ENCODE results near the gene IL1R2. TPM values are rescaled to one million over a fixed set of nuclear protein-coding genes. Genes with fewer than 3 reads are reported as not detected.
A peak's percentile ranks its signal among the peaks of the same experiment; 100 is the strongest.

IL1R2 gene
- total and polyA plus RNA-seq, 9 of the 15 experiments (the other 6 are each of a cell fraction or from before 2014, with no cell fraction given): 0.13 TPM; not detected in 8

GRCh38 chr2:102020596-102021170, 28.9 kb downstream of the IL1R2 start (continued):
- TF ChIP-seq HNRNPUL1 (IDR thresholded peaks at IDR 0.05; ENCODE audit: low read length) (no peak), HSF4 (CRISPR knock-in tag; IDR thresholded peaks at IDR 0.05; ENCODE audit: borderline replicate concordance) (no peak), ZNF695 (CRISPR knock-in tag; IDR thresholded peaks at IDR 0.05) (no peak), JUND (IDR thresholded peaks at IDR 0.05; ENCODE audit: borderline replicate concordance, low read depth, low read length) (0 out of 2 replicates have a peak, but pooled peaks have one; percentile 35), JUND (tag; IDR thresholded peaks at IDR 0.05; ENCODE audit: borderline replicate concordance, low read depth, low read length) (no peak; the same call in 2 of the 3 replicates), ZBTB26 (CRISPR knock-in tag; IDR thresholded peaks at IDR 0.05) (no peak), PBX2 (CRISPR knock-in tag; IDR thresholded peaks at IDR 0.05; ENCODE audit: low read depth) (no peak), PBX2 (tag; conservative IDR thresholded peaks at IDR 0.05; ENCODE audit: low read depth) (no peak), HDGF (IDR thresholded peaks at IDR 0.05) (no peak), RBBP5 (IDR thresholded peaks at IDR 0.05; ENCODE audit: borderline replicate concordance, insufficient read depth, low read length, poor library complexity, severe bottlenecking) (no peak), KDM5B (IDR thresholded peaks at IDR 0.05; ENCODE audit: insufficient replicate concordance, low read depth, low read length) (no peak), ZFX (CRISPR knock-in tag; IDR thresholded peaks at IDR 0.05) (no peak), HNRNPK (IDR thresholded peaks at IDR 0.05; ENCODE audit: low read depth, low read length, poor library complexity, severe bottlenecking) (no peak), GATAD2A (IDR thresholded peaks at IDR 0.05) (no peak), TEAD1 (CRISPR knock-in tag; IDR thresholded peaks at IDR 0.05) (0 out of 4 replicates have a peak, but pooled peaks of 1 of the 2 experiments have one; percentile 10), IFI16 (CRISPR knock-in tag; IDR thresholded peaks at IDR 0.05) (no peak), ZKSCAN3 (CRISPR knock-in tag; IDR thresholded peaks at IDR 0.05) (no peak)
- TF ChIP-seq, protein P1, sequence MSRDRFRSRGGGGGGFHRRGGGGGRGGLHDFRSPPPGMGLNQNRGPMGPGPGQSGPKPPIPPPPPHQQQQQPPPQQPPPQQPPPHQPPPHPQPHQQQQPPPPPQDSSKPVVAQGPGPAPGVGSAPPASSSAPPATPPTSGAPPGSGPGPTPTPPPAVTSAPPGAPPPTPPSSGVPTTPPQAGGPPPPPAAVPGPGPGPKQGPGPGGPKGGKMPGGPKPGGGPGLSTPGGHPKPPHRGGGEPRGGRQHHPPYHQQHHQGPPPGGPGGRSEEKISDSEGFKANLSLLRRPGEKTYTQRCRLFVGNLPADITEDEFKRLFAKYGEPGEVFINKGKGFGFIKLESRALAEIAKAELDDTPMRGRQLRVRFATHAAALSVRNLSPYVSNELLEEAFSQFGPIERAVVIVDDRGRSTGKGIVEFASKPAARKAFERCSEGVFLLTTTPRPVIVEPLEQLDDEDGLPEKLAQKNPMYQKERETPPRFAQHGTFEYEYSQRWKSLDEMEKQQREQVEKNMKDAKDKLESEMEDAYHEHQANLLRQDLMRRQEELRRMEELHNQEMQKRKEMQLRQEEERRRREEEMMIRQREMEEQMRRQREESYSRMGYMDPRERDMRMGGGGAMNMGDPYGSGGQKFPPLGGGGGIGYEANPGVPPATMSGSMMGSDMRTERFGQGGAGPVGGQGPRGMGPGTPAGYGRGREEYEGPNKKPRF (IDR thresholded peaks at IDR 0.05; ENCODE audit: low read depth, low read length): no peak
- TF ChIP-seq, protein P2, sequence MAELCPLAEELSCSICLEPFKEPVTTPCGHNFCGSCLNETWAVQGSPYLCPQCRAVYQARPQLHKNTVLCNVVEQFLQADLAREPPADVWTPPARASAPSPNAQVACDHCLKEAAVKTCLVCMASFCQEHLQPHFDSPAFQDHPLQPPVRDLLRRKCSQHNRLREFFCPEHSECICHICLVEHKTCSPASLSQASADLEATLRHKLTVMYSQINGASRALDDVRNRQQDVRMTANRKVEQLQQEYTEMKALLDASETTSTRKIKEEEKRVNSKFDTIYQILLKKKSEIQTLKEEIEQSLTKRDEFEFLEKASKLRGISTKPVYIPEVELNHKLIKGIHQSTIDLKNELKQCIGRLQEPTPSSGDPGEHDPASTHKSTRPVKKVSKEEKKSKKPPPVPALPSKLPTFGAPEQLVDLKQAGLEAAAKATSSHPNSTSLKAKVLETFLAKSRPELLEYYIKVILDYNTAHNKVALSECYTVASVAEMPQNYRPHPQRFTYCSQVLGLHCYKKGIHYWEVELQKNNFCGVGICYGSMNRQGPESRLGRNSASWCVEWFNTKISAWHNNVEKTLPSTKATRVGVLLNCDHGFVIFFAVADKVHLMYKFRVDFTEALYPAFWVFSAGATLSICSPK (IDR thresholded peaks at IDR 0.05; ENCODE audit: borderline replicate concordance): no peak
- TF ChIP-seq, protein P3, sequence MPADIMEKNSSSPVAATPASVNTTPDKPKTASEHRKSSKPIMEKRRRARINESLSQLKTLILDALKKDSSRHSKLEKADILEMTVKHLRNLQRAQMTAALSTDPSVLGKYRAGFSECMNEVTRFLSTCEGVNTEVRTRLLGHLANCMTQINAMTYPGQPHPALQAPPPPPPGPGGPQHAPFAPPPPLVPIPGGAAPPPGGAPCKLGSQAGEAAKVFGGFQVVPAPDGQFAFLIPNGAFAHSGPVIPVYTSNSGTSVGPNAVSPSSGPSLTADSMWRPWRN (IDR thresholded peaks at IDR 0.05; ENCODE audit: low read depth): no peak

Data from K562 (cell line).